Testis (tissue), 3 donors: ENCODE measurements around the gene POLE. TPM values are rescaled to one million over a fixed set of nuclear protein-coding genes. Genes with fewer than 3 reads are reported as not detected.

Experiments
- DNase-seq: peaks from one replicate; pipeline ENCODE4 v3.0.0-alpha.2; 2019
- H3K27ac ChIP-seq, 2 donors: fragments of 200-600 bp; sonication (generic); one replicate each; pipeline ENCODE4 v1.5.1; 2019
- H3K27me3 ChIP-seq: fragments of 200-600 bp; sonication (generic); one replicate; pipeline ENCODE4 v1.5.1; 2019
- H3K36me3 ChIP-seq: fragments of 200-600 bp; sonication (generic); one replicate; pipeline ENCODE4 v1.5.1; 2017; ENCODE audit warnings: low read depth; ENCODE audit errors: missing control alignments
- H3K4me1 ChIP-seq: fragments of 200-600 bp; sonication (generic); one replicate; pipeline ENCODE4 v1.5.1; 2019
- H3K4me3 ChIP-seq, 2 donors: fragments of 200-600 bp; sonication (generic); one replicate each; pipeline ENCODE4 v1.5.1; 2017 to 2019
- H3K9me3 ChIP-seq: fragments of 200-600 bp; sonication (generic); one replicate; pipeline ENCODE4 v1.5.1; 2017
- CTCF ChIP-seq, 3 experiments: fragments of 450-650 bp in 2 of 3; fragments of 200-600 bp in 1 of 3; sonication (generic) in 1 of 3; IDR thresholded peaks; one replicate each; pipeline ENCODE4 v1.5.1; 2016 to 2019; ENCODE audit warnings: antibody characterized with exemption in 3 of 3, mild to moderate bottlenecking in 2 of 3, moderate library complexity in 1 of 3
- POLR2A ChIP-seq: fragments of 450-650 bp; IDR thresholded peaks from one replicate; pipeline ENCODE4 v1.6.1; 2017; ENCODE audit warnings: antibody characterized with exemption, mild to moderate bottlenecking, moderate library complexity
- WGBS, 2 donors: methylation state at CpG; one replicate each; pipeline ENCODE4 v1.1.5; 2018; 5-methylcytosine and 5-hydroxymethylcytosine counted together
- intact Hi-C: fragments of 100-400 bp; cut with DNase I; formaldehyde crosslinking; loops from one replicate; pipeline ENCODE4 v1.15.1; 2023; ENCODE audit warnings: low total_unique reads
- polyA plus RNA-seq: library from polyadenylated mRNA; stranded (reverse); fragments of 350-450 nt; fragmentation: Illumina TruSeq; extraction: RNeasy Lipid Tissue Mini Kit (QIAGEN cat#74804); gene quantifications from one replicate; pipeline ENCODE4 v1.2.3, GENCODE V29; 2014; ENCODE audit warnings: low read depth, low replicate concordance; ENCODE audit not compliant: insufficient read depth
- total RNA-seq, 2 donors: library from RNA; depleted of rRNA; stranded (reverse); fragments of >200 nt; gene quantifications; one replicate each; pipeline ENCODE4 v1.2.3, GENCODE V29; 2016

Gene POLE
- total and polyA plus RNA-seq, 3 donors from 2014 or later = 76.8 to 288 (median 123) TPM

GRCh38 chr12:132718644-132719043, 31.5 kb upstream of the POLE start:
- Histone ChIP-seq H3K4me1 (no peaks in the 10 kb centered on the region), H3K27me3 (no peaks in the 10 kb centered on the region), H3K36me3 (no peaks in the 10 kb centered on the region), H3K4me3 (no peak overlapping the region), H3K9me3 (no peaks in the 10 kb centered on the region), H3K27ac (no peak overlapping the region)
- TF ChIP-seq CTCF (IDR thresholded peaks at IDR 0.05) = no peak
- TF ChIP-seq POLR2A = no peak
- WGBS, 2 donors = 89 to 91% methylated on average over 6 to 21 of the region's 21 CpGs
- intact Hi-C loops = no loop called here
- no peak for DNase-seq

- H3K27ac ChIP-seq = no peak overlapping the region
- 81 to 95% methylated on average over 41 to 61 of the region's 61 CpGs for WGBS, 2 donors
- no peaks in the 10 kb centered on the region for H3K36me3 ChIP-seq
- no peak for TF ChIP-seq CTCF (IDR thresholded peaks at IDR 0.05)
- no peak for TF ChIP-seq POLR2A
- H3K4me1 ChIP-seq = no peaks in the 10 kb centered on the region
- H3K27me3 ChIP-seq = no peaks in the 10 kb centered on the region
- DNase-seq = no peak
- H3K9me3 ChIP-seq = no peaks in the 10 kb centered on the region
- intact Hi-C loops = no loop called here
- no peak overlapping the region for H3K4me3 ChIP-seq
These were observed 30.6 kb upstream of the POLE start for GRCh38 chr12:132717531-132718387.

GRCh38 chr12:132717011-132717410, 29.9 kb upstream of the POLE start:
- Histone ChIP-seq H3K27ac (no peak overlapping the region), H3K4me1 (peaks cover 2% of the 10 kb centered on the region), H3K4me3 (no peak overlapping the region), H3K27me3 (no peaks in the 10 kb centered on the region), H3K9me3 (no peaks in the 10 kb centered on the region), H3K36me3 (no peaks in the 10 kb centered on the region)
- no peak for DNase-seq
- intact Hi-C loops = no loop called here
- TF ChIP-seq POLR2A (no peak), CTCF (IDR thresholded peaks at IDR 0.05) (no peak)
- WGBS, 2 donors = 85 to 87% methylated on average over 16 to 17 of the region's 17 CpGs

- 95 to 96% methylated on average over 11 of the region's 11 CpGs for WGBS, 2 donors
- Histone ChIP-seq H3K27ac (no peak overlapping the region), H3K27me3 (no peaks in the 10 kb centered on the region), H3K4me1 (peaks cover 8% of the 10 kb centered on the region), H3K4me3 (no peak overlapping the region), H3K36me3 (no peaks in the 10 kb centered on the region), H3K9me3 (no peaks in the 10 kb centered on the region)
- no peak for DNase-seq
- no peak for TF ChIP-seq CTCF (IDR thresholded peaks at IDR 0.05)
- no peak for TF ChIP-seq POLR2A
- intact Hi-C loops = no loop called here
These were observed 29.2 kb upstream of the POLE start for GRCh38 chr12:132716356-132716755.

DNA sequence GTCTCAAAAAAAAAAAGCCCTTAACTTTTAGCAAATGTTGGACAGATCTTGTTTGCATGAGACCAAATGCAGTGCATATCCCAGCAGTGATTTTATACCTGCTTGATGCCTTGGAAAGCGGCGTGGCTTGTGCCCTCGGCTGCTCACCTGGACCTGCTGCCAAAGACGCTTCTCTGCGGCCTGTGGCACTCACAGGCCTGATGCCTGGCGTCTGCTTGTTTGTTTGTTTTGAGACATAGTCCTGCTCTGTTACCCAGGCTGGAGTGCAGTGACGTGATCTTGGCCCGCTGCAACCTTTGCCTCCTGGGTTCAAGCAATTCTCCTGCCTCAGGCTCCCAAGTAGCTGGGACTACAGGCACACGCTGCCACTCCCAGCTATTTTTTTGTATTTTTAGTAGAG, 28.7 kb upstream of the POLE start:
- intact Hi-C loops = no loop called here
- DNase-seq = no peak
- H3K9me3 ChIP-seq = no peaks in the 10 kb centered on the region
- no peak overlapping the region for H3K4me3 ChIP-seq
- H3K27ac ChIP-seq = no peak overlapping the region
- no peaks in the 10 kb centered on the region for H3K27me3 ChIP-seq
- H3K4me1 ChIP-seq = peaks cover 8% of the 10 kb centered on the region
- no peak for TF ChIP-seq POLR2A
- no peak for TF ChIP-seq CTCF (IDR thresholded peaks at IDR 0.05)
- no peaks in the 10 kb centered on the region for H3K36me3 ChIP-seq
- 94 to 97% methylated on average over 6 to 9 of the region's 9 CpGs for WGBS, 2 donors
